Retinal pigment epithelial cell (primary cell): ENCODE measurements around the gene C10orf62.
"Not testable (repeated sequence)": the region's sequence is repeated elsewhere in the genome, so short reads cannot be mapped to it uniquely, and the experiment has no call there.

Source experiments
- DNase-seq: peaks from one replicate; pipeline ENCODE4 v3.0.0-alpha.2; 2010; ENCODE audit warnings: low read depth
- H3K4me3 ChIP-seq: 2 replicates; pipeline ENCODE4 v1.5.1; 2011; ENCODE audit warnings: mild to moderate bottlenecking, low read length, control low read depth, moderate library complexity
- TF ChIP-seq, protein P1 (sequence below): conservative IDR thresholded peaks from 2 replicates; pipeline ENCODE4 v1.5.1; 2011; ENCODE audit warnings: low read depth, low read length, control low read depth, inconsistent platforms

Gene C10orf62

DNA sequence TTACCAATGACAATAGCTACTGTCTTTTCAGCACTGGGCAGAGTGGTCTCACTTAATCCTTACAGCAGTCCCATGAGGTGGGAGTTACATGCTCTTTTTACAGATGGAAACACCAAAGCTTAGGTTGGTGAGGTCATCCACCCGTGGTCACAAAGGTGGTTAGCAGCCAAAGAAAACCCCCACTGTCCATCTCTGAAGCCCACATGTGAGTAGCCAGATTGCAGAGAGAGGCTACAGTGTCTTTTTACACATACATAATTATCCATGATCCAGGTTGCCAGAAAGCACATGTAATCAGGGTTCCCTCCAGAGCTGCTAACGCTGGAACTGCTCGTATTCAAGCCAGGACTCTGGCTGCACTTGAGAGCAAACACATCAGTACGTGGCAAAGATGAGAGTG, 41.6 kb upstream of the C10orf62 start:
- no peak overlapping the region for H3K4me3 ChIP-seq
- no peak for DNase-seq
- TF ChIP-seq, protein P1, sequence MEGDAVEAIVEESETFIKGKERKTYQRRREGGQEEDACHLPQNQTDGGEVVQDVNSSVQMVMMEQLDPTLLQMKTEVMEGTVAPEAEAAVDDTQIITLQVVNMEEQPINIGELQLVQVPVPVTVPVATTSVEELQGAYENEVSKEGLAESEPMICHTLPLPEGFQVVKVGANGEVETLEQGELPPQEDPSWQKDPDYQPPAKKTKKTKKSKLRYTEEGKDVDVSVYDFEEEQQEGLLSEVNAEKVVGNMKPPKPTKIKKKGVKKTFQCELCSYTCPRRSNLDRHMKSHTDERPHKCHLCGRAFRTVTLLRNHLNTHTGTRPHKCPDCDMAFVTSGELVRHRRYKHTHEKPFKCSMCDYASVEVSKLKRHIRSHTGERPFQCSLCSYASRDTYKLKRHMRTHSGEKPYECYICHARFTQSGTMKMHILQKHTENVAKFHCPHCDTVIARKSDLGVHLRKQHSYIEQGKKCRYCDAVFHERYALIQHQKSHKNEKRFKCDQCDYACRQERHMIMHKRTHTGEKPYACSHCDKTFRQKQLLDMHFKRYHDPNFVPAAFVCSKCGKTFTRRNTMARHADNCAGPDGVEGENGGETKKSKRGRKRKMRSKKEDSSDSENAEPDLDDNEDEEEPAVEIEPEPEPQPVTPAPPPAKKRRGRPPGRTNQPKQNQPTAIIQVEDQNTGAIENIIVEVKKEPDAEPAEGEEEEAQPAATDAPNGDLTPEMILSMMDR = no peak

- DNase-seq = no peak
- TF ChIP-seq, protein P1 = no peak
- H3K4me3 ChIP-seq = no peak overlapping the region
These were observed 40.6 kb upstream of the C10orf62 start for GRCh38 chr10:97548828-97549455.

DNA sequence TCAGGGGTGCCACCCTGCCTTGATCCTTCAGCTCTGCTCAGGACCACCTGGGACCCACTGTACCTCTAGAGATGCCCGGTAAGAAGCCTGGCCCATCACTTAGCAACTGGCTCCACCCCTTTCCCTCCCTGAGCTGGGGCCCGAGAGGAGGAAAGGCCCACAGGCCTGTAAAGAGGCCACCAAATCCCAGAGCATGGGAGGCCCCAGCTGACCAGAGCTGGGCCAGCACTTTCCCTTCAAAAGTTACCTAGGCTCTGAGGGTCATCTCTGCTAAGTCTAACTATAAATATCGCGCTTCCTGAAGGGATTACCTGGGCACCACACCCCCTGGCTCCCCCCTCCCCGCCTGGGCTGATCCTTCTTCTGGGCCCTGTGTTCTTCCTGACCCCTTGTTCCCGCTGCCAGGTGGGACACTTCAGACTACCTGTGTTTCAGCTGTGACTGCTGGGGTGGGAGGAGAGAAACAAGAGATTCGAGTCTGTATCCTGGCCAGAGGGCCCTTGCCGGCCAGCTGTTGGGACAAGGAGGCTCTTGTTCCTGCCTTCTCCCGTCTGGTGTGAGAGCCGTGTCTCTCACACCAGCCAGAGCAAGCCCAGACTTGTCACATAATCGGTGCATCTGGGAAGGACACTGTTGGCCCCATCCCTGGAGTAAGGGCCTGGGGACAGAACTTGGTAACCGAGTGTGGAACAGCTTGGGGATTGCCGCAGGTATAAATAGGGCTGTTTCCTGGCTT, 39.8 kb upstream of the C10orf62 start:
- DNase-seq = no peak
- no peak overlapping the region for H3K4me3 ChIP-seq
- TF ChIP-seq, protein P1 = no peak

GRCh38 chr10:97550336-97551149, 39.0 kb upstream of the C10orf62 start:
- no peak for DNase-seq
- TF ChIP-seq, protein P1 = no peak
- H3K4me3 ChIP-seq = no peak overlapping the region

GRCh38 chr10:97551271-97551670, 38.2 kb upstream of the C10orf62 start:
- TF ChIP-seq, protein P1 = no peak
- DNase-seq = no peak

GRCh38 chr10:97553575-97554031, 35.9 kb upstream of the C10orf62 start:
- TF ChIP-seq, protein P1 = peak; percentile 95
- H3K4me3 ChIP-seq = no peak overlapping the region
- DNase-seq = no peak

More at GRCh38 chr10:97551271-97551670, 38.2 kb upstream of the C10orf62 start:
- H3K4me3 ChIP-seq = no peak overlapping the region

DNA sequence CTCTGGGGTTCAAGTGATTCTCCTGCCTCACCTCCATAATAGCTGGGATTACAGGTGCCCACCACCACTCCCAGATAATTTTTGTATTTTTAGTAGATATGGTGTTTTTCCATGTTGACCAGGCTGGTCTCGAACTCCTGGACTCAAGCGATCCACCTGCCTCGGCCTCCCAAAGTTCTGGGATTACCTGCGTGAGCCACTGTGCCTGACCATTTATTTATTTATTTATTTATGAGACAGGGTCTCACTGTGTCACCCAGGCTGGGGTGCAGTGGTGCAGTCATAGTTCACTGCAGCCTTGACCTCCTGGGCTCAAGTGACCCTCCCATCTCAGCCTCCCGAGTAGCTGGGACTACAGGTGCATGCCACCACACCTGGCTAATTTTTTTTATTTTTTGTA, 35.2 kb upstream of the C10orf62 start:
- H3K4me3 ChIP-seq, DNase-seq: not testable (repeated sequence)

- DNase-seq, H3K4me3 ChIP-seq: not testable (repeated sequence)
These were observed 34.0 kb upstream of the C10orf62 start for GRCh38 chr10:97555541-97555940.

- not testable (repeated sequence) for H3K4me3 ChIP-seq, DNase-seq
These were observed 28.7 kb upstream of the C10orf62 start for GRCh38 chr10:97560731-97561381.

GRCh38 chr10:97561386-97562077, 28.0 kb upstream of the C10orf62 start:
- H3K4me3 ChIP-seq, DNase-seq: not testable (repeated sequence)
